Motor neuron (in vitro differentiated cells): ENCODE data around the gene ZNF595. TPM values are rescaled to one million over a fixed set of nuclear protein-coding genes. Genes with fewer than 3 reads are reported as not detected.
A peak's percentile ranks its signal among the peaks of the same experiment; 100 is the strongest.
"Not testable (repeated sequence)": the region's sequence is repeated elsewhere in the genome, so short reads cannot be mapped to it uniquely, and the experiment has no call there.

Experiments
- ATAC-seq, 8 experiments: fragments of 200-7000 bp; cut with Tn5 transposase; replicated peaks in 6 of 8; 2 replicates each; pipeline ENCODE4 v1.8.0; 2021; ENCODE audit warnings: mild to moderate bottlenecking in 8 of 8, moderate library complexity in 8 of 8
- H3K27ac ChIP-seq, 2 donors: fragments of 250-450 bp; sonication (Bioruptor Pico); 2 replicates each; pipeline ENCODE4 v1.9.0; 2021; ENCODE audit warnings: antibody characterized with exemption in 2 of 2, mild to moderate bottlenecking in 2 of 2, moderate library complexity in 1 of 2
- H3K4me1 ChIP-seq, 2 donors: fragments of 250-450 bp; sonication (Bioruptor Pico); replicated peaks in 1 of 2; 2 replicates each; pipeline ENCODE4 v1.6.1; 2021; ENCODE audit warnings: antibody characterized with exemption in 2 of 2, mild to moderate bottlenecking in 2 of 2, moderate library complexity in 1 of 2
- H3K4me3 ChIP-seq, 5 donors: fragments of 250-450 bp; sonication (Bioruptor Pico); 2 replicates each; pipeline ENCODE4 v1.9.0; 2021; ENCODE audit warnings: antibody characterized with exemption in 5 of 5, mild to moderate bottlenecking in 5 of 5, moderate library complexity in 4 of 5
- WGBS, 10 experiments: fragments of 450-650 bp; shearing (Covaris generic); methylation state at CpG; one replicate each; pipeline ENCODE4 v1.0.0; 2022; 5-methylcytosine and 5-hydroxymethylcytosine counted together
- in situ Hi-C, 9 experiments: fragments of 400-800 bp; cut with MboI; loops; one replicate each; pipeline ENCODE4 v1.15.0; 2021; ENCODE audit warnings: low sequenced_read_pairs in 9 of 9, low pct_unique_long_range_greater_than_20kb in 2 of 9; ENCODE audit not compliant: unreplicated experiment in 9 of 9
- total RNA-seq, 8 experiments: library from RNA; unstranded; fragments of 300-600 nt; gene quantifications; 2 replicates each; pipeline versions ENCODE4 v1.2.3 to v1.2.4, GENCODE V29; 2022

Gene ZNF595
- 10 to 100 TPM in 5 of 8 experiments, 1 to 10 TPM in 3; 4.6 to 62.8 (median 12.7) TPM for total RNA-seq

DNA sequence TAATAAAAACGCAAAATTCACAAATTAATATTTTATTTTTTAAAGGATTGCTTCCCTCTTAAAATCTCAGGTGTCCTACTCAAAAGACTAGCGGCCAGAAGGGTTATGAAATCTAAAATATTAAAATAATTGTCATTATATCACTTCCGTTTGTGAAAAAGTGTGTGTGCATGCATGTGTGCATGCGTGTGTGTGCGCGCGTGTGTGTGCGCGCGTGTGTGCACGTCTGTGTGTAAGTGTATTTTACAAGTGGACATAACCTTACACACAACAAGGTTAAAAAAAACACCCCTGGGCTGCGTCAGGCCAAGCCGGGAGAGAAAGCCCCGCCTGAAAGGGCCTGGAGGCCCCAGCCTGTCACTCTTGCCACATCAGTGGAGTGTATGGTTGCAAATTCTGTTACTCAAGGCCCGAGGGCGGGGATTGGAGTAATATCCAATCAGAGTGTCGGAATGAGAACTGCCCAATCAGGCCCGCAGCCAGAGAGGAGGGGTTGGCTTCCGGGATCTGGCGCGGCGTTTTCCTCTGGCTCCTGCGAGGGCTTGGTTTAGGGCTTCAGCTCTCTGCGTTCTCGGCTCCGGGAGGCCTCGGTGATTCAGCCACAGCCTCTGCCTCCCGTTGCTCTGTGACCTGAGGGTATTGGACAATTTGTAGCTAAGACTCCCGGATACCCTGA is at the start of gene ZNF595:
ZNF595 (plus strand) TSS at position 518 of the 676 bp plus-strand sequence. CDS start 168 bp downstream, outside the sequence.
- H3K27ac ChIP-seq, in situ Hi-C loops: not testable (repeated sequence)

DNA sequence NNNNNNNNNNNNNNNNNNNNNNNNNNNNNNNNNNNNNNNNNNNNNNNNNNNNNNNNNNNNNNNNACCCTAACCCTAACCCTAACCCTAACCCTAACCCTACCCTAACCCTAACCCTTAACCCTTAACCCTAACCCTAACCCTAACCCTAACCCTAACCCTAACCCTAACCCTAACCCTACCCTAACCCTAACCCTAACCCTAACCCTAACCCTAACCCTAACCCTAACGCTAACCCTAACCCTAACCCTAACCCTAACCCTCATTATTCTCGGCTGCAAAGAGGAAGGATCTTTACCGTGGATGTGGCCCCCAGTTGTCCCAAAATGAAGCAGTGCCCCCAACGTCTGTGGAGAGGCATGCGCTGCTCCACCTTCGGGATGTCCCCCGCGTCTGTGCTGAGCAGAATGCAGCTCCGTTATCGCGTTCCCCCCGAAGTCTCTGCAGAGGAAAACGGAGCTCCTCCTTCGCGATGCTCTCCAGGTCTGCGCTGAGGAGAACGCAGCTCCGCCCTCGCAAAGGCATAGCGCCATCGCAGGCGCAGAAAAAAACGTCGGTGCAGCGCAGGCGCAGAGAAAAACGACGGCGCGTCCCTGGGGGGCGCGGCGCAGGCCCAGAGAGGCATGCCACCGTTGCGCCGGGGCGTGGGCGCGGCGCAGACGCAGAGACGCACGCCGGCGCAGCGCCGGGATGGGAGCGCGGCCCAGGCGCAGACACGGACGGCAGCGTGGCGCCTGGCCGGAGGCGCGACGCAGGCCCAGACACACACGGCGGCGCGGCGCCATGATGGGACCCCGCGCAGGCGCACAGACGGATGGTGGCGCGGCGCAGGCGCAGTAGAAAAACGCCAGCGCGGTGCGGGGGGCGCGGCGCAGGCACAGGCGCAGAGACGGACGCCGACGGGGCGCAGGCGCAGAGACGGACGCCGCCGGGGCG is 42.9 kb upstream of the ZNF595 start:
- peak in 2 of 8 experiments; percentile 25 to 26 for ATAC-seq

More for the DNA sequence above, at the start of gene ZNF595:
- H3K4me1 ChIP-seq, H3K4me3 ChIP-seq: not testable (repeated sequence)
- WGBS, 10 experiments = no CpG with 5 or more reads among the region's 29 CpGs
- peak; percentile 95 to 100 (median 99) for ATAC-seq

DNA sequence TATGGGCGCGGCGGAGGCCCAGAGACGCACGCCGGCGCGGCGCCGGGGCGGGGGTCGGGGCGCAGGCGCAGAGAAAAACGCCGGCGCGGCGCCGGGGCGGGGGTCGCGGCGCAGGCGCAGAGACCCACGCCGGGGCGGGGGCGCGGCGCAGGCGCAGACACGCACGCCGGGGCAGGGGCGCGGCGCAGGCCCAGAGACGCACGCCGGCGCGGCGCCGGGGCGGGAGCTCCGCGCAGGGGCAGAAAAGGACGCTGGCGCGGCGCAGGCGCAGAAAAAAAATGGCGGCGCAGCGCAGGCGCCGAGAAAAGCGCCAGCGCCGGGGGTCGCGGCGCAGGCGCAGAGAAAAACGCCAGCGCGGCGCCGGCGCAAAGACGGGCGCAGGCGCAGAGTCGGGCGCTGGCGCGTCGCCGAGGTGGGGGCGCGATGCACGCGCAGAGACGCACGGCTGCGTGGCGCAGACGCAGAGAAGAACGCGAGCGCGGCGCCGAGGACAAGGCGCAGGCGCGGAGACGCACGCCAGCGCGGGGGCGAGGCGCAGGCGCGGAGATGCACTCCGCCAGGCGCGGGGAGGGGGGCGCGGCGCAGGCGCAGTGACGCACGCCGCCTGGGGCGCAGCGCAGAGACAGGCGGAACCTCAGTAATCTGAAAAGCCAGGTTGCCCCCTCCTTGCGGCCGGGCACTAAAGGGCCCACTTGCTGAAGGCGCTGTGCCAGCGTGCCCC is 41.9 kb upstream of the ZNF595 start:
- ATAC-seq, in situ Hi-C loops, H3K4me1 ChIP-seq, H3K4me3 ChIP-seq, H3K27ac ChIP-seq: not testable (repeated sequence)
- WGBS, 10 experiments = no CpG with 5 or more reads among the region's 123 CpGs

More for the DNA sequence above, 42.9 kb upstream of the ZNF595 start:
- no CpG with 5 or more reads among the region's 90 CpGs for WGBS, 10 experiments
- H3K27ac ChIP-seq, in situ Hi-C loops, H3K4me1 ChIP-seq, H3K4me3 ChIP-seq: not testable (repeated sequence)

DNA sequence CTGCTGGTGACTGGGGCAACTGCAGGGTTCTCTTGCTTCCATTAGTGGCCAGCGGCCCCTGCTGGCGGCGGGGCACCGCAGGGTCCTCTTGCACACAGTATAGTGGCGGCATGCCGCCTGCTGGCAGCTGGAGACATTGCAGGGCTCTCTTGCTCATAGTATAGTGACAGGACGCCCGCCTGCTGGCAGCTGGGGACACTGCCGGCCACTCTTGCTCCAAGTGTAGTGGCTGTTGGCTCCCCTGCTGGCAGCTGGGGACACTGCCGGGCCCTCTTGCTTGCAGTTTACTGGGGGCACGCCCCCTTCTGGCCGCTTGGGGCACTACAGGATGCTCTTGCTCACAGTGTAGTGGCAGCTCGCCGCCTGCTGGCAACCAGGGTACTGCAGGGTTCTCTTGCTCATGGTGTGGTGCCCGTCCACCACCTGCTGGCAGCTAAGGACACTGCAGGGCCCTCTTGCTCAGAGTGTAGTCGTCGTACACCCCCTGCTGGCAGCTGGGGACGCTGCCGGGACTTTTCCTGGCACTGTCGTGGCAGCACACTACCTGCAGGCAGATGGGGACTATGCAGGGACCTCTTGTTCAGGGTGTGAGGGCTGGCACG is 41.2 kb upstream of the ZNF595 start:
- whole genome bisulfite sequencing, 10 experiments = no CpG with 5 or more reads among the region's 21 CpGs
- in situ Hi-C loops = not testable (repeated sequence)
- ATAC-seq = peak in 3 of 8 experiments; percentile 78 to 81 (median 80)

DNA sequence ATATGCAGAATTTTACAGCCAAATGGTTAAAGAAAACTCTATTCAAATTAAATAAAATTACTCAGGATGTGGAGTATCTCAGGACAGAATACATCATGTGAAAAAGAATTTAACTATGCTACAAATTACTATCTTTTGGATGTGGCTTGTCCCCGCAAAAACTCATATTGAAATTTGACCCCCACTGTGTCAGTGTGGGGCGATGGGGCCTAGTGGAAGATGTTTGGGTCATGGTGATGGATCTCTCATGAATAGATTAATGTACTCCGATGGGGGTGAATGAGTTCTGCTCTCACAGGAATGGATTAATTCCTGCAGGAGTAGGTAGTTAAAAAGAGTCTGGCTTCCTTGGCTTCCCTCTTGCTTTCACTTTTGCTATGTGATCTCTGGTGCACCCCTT is 35.0 kb upstream of the ZNF595 start:
- ATAC-seq, H3K4me1 ChIP-seq, H3K27ac ChIP-seq, in situ Hi-C loops, H3K4me3 ChIP-seq: not testable (repeated sequence)
- WGBS, 10 experiments = 0 to 40% (median 0%) methylated on average over 1 to 2 of the region's 3 CpGs; no CpG with 5 or more reads in 6 of the 10 experiments

More for the DNA sequence above, 41.2 kb upstream of the ZNF595 start:
- not testable (repeated sequence) for H3K27ac ChIP-seq, H3K4me3 ChIP-seq, H3K4me1 ChIP-seq

DNA sequence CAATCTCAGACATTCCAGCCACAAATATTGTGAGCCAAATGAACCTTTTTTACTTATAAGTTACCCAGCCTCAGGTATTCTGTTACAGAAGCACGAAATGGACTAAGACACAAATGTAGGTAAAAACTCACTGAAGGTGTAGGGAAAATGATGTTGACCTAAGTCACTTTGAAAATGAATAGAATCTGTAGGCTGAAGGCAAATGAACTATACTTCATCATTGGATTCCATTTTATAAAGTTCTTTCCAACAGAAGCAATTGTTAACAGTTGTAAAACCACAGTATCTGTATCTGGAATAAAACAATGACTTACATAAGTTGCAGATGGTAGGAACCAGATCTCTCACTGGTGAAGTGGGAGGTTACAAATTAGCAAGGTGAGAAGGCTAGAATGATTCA is 34.5 kb upstream of the ZNF595 start:
- ATAC-seq, in situ Hi-C loops, H3K4me3 ChIP-seq, H3K4me1 ChIP-seq, H3K27ac ChIP-seq: not testable (repeated sequence)
- WGBS, 10 experiments = 0 to 100% (median 6%) methylated on average over 1 of the region's 1 CpG; no CpG with 5 or more reads in 2 of the 10 experiments

DNA sequence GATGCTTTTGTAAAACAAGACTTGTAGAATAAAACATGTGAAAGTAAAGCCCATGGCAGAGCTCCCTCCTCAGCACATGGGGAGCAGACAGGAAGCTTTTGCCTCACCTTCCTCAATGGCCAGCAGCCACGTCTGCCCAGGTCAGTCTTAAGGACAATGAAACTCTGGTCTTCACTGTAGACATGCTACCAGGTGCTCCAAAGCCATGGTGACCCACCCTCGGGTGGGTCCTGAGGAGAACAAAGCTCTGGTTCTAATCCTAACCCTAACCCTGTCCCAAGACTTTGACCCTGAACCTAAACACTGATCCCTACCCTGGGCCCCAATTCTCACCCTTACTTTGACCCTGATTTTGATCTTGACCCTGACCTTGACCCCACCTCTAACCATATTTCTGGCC is 30.2 kb upstream of the ZNF595 start:
- H3K4me1 ChIP-seq, in situ Hi-C loops, H3K4me3 ChIP-seq, H3K27ac ChIP-seq, ATAC-seq: not testable (repeated sequence)
- no CpG with 5 or more reads among the region's 2 CpGs for WGBS, 10 experiments

DNA sequence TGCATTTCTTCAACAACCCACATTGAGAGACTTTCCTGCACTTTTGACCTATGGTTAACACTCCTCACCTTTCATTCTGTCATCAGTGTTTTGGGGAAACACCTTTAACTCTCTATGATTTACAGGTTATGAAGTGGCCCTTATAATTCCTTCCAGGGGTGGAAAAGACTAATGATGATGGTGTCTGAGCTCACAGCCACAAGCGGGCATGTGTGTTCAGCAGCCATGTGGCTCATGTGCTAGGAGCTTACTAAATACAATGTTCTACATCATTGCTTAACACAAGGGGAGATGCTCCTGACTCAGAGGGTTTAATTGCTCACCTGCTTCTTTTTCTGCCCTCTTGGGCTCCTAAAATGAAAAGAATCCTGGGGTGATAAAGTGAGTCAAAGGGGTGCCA is 28.8 kb upstream of the ZNF595 start:
- H3K27ac ChIP-seq, H3K4me3 ChIP-seq, in situ Hi-C loops, H3K4me1 ChIP-seq, ATAC-seq: not testable (repeated sequence)
- no CpG with 5 or more reads among the region's 1 CpG for WGBS, 10 experiments

DNA sequence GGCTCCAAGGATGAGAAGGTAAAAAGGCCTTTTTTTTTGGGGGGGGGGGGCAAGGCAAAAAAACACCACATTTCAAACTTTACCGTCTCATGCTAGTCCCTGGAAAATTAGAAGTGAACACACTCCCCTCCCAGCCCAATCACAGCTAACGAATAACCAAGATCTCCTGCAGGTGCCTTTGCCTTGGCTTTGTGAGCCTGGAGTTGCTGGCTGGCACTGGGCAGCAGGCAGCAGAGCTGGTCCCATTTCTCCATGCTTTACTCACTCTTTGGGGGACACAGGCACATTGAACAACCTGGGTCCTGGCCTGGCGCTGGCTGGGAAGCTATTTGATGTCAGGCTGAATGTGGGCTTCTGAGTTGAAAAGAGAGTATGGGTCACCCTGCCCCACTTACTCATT is 25.6 kb upstream of the ZNF595 start:
- no CpG with 5 or more reads among the region's 3 CpGs for WGBS, 10 experiments
- H3K4me1 ChIP-seq, in situ Hi-C loops, H3K27ac ChIP-seq, ATAC-seq, H3K4me3 ChIP-seq: not testable (repeated sequence)

DNA sequence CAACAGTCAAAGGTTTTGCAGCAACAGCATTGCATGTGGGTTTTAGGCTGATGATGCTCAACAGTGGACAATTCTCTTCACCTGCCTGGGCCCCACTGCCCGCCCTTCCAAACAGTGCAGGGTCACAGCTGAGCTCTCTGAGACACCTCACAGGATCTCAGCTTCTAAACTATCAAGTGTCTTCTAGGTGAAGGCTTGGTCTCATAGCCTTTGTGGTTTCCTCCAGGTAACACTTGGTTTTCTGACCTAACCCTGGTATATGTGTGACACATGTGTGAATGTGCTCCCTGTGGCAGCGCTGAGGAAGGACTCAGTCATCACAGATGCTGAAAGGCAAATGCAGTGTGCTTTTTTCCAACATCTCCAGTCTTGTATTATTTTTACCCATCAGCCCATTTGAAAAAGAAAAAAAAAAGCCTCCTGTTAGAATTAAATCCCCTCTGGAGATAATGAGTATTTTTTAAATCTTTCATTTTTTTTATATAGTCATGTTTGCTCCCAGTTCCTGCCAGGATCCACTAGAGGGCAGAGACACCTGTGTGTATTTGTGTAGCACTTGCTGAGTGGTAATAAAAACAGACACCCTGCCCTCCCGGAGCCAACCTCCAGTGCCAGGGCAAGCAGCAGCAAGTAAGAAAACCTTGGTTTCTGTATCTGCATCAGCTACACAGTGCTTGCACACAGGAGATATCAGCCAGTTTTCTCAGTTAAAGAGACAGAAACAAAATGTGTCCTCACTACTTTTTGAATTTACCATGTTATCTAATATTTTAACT is 24.2 kb upstream of the ZNF595 start:
- ATAC-seq = peak in 1 of 8 experiments; percentile 18
- H3K4me3 ChIP-seq, H3K4me1 ChIP-seq, in situ Hi-C loops, H3K27ac ChIP-seq: not testable (repeated sequence)
- no CpG with 5 or more reads among the region's 3 CpGs for WGBS, 10 experiments

DNA sequence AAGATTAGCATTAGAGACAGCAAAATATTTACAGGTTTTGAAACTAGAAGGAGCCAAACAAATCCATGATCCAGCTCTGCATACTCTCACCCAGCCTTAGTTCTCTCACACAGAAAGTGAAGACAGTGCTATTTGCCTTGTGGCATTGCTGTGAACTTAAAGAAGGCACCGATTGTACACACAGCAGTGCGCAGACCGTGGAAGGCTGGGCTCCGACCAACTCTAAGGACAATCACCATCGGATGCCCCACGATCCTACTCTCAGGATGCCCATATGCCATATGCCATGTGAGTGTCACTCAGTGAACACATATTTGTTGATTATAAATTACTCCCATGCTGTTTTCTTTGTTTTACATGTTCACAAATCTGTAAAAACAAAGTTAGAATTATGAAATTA is 19.8 kb upstream of the ZNF595 start:
- H3K4me1 ChIP-seq, H3K27ac ChIP-seq, H3K4me3 ChIP-seq, ATAC-seq, in situ Hi-C loops: not testable (repeated sequence)
- WGBS, 10 experiments = no CpG with 5 or more reads among the region's 6 CpGs
